Measurements from ENCODE around the gene CROCC.
"Not testable (repeated sequence)": the region's sequence is repeated elsewhere in the genome, so short reads cannot be mapped to it uniquely, and the experiment has no call there.

Gene CROCC

GRCh38 chr1:16896316-16897055, 25.2 kb upstream of the CROCC start:
- in situ Hi-C loops (cut with MboI; ENCODE audit: low sequenced_read_pairs), result not testable (repeated sequence)

- in situ Hi-C loops (cut with MboI; ENCODE audit: low sequenced_read_pairs), result not testable (repeated sequence)
Observed at GRCh38 chr1:16897653-16898052, 24.1 kb upstream of the CROCC start.

GRCh38 chr1:16898298-16898697, 23.4 kb upstream of the CROCC start:
- in situ Hi-C loops (cut with MboI; ENCODE audit: low sequenced_read_pairs), result not testable (repeated sequence)

- in situ Hi-C loops (cut with MboI; ENCODE audit: low sequenced_read_pairs), result not testable (repeated sequence)
Observed at GRCh38 chr1:16899020-16899419, 22.7 kb upstream of the CROCC start.

- in situ Hi-C loops (cut with MboI; ENCODE audit: low sequenced_read_pairs), result no loop called here
Observed at GRCh38 chr1:16900751-16901150, 21.0 kb upstream of the CROCC start.

GRCh38 chr1:16901371-16901770, 20.4 kb upstream of the CROCC start:
- in situ Hi-C loops (cut with MboI; ENCODE audit: low sequenced_read_pairs), result not testable (repeated sequence)

GRCh38 chr1:16903054-16903453, 18.7 kb upstream of the CROCC start:
- in situ Hi-C loops (cut with MboI; ENCODE audit: low sequenced_read_pairs), result no loop called here

- in situ Hi-C loops (cut with MboI; ENCODE audit: low sequenced_read_pairs), result no loop called here
Observed at GRCh38 chr1:16903458-16903796, 18.3 kb upstream of the CROCC start.

- in situ Hi-C loops (cut with MboI; ENCODE audit: low sequenced_read_pairs), result no loop called here
Observed at GRCh38 chr1:16904560-16905109, 17.1 kb upstream of the CROCC start.

- in situ Hi-C loops (cut with MboI; ENCODE audit: low sequenced_read_pairs), result no loop called here
Observed at GRCh38 chr1:16905110-16905867, 16.4 kb upstream of the CROCC start.

- in situ Hi-C loops (cut with MboI; ENCODE audit: low sequenced_read_pairs), result no loop called here
Observed at GRCh38 chr1:16905868-16906702, 15.6 kb upstream of the CROCC start.

GRCh38 chr1:16906873-16907272, 14.9 kb upstream of the CROCC start:
- in situ Hi-C loops (cut with MboI; ENCODE audit: low sequenced_read_pairs), result no loop called here

- in situ Hi-C loops (cut with MboI; ENCODE audit: low sequenced_read_pairs), result no loop called here
Observed at GRCh38 chr1:16907870-16908758, 13.6 kb upstream of the CROCC start.

GRCh38 chr1:16911851-16912721, 9.6 kb upstream of the CROCC start:
- in situ Hi-C loops (cut with MboI; ENCODE audit: low sequenced_read_pairs), result not testable (repeated sequence)

- in situ Hi-C loops (cut with MboI; ENCODE audit: low sequenced_read_pairs), result not testable (repeated sequence)
Observed at GRCh38 chr1:16912742-16913141, 9.0 kb upstream of the CROCC start.

- in situ Hi-C loops (cut with MboI; ENCODE audit: low sequenced_read_pairs), result no loop called here
Observed at GRCh38 chr1:16913181-16913832, 8.4 kb upstream of the CROCC start.

GRCh38 chr1:16913833-16914662, 7.7 kb upstream of the CROCC start:
- in situ Hi-C loops (cut with MboI; ENCODE audit: low sequenced_read_pairs), result no loop called here

Measured in hTERT RPE-1 (cell line).